GM18499 (cell line): ENCODE results near the gene TNFRSF9.
"Not testable (repeated sequence)": the region's sequence is repeated elsewhere in the genome, so short reads cannot be mapped to it uniquely, and the experiment has no call there.

Source experiments
- ATAC-seq: cut with Tn5 transposase; IDR thresholded peaks from one replicate; pipeline ENCODE4 v1.9.1; 2021; ENCODE audit warnings: moderate number of reproducible peaks; ENCODE audit not compliant: insufficient read depth, unreplicated experiment

The TNFRSF9 gene

DNA sequence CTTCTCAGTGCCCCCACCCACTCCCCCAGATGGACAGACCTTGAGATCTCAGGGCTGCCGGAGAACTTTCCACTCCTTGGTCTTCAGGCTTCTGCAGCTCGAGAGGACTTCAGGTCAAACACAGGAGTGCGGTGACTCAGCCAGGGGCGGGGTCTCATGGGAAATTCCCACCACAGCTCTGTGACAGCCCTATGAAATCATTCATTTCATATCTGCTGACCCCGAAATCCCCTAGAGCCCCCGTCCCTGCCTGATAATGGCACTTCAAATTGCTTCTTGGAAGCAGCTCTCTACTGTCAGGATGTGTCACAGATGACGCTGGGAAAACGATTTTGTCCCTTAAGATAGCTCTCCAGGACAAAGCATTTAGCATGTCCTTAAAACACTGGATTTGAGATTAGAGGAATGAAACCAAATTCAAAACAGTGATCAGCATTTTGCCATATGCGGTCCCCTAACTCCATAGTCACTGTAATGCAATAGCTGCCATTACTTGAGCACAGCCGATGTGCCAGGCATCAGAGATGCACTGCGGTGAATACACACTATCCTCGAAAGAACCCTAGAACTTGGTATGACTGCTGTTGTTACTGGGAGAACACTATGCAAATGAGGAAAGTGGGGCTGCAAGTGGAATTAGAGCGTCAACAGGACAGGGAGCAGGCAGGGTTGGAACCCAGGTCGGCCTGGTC, at the start of gene TNFRSF9:
TSS of gene TNFRSF9 (minus strand) at position 95 of the 692 bp plus-strand sequence. CDS start 845 bp downstream, outside the sequence.
- ATAC-seq = no peak

DNA sequence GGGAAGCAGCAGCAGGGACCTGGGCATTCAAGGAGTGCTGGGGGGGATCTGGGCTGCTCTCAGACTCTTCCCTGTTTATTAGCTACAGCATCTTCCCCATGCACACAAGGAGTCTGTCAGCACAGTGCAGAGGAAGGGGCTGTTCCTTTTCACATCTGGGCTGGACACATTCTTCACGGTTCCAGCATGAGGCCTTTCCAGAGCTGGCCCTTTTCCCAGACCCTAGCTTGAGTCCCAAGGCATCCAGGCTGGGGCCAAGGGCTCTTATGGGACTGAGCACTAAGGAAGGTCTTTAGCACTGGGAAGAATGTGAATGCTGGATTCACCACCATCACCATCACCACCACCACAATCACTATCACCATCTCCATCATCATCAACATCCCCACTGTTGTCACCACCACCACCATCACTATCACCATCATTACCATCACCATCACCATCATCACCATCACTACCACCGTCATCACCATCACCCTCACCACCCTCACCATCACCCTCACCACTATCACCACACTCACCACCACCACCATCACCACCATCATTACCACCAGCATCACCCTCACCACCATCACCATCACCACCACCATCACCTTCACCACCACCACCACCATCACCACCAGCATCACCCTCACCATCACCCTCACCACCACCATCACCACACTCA, 49.3 kb upstream of the TNFRSF9 start:
- ATAC-seq = no peak

DNA sequence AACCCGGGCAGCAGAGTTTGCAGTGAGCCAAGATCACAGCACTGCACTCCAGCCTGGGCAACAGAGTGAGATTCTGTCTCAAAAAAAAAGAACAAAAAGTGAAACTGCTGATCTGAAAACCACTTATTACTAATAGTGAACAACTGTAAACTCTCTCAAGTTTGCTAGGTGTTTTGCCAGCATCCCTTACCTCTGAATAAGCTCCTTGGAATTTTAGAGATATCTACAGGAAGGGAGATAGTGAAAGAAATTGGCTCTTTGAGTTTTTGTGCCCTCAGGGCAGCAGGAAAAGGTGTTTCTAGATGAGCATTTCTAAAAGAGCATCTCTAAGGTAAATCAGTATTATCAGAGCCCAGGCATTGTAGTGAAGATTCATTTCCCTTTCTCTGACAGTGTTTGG, 47.9 kb upstream of the TNFRSF9 start:
- no peak for ATAC-seq

- no peak for ATAC-seq
Measured at GRCh38 chr1:7987528-7987927, 46.9 kb upstream of the TNFRSF9 start.

- no peak for ATAC-seq
Measured at GRCh38 chr1:7985851-7986612, 45.4 kb upstream of the TNFRSF9 start.

- ATAC-seq = no peak
Measured at GRCh38 chr1:7984811-7985210, 44.2 kb upstream of the TNFRSF9 start.

DNA sequence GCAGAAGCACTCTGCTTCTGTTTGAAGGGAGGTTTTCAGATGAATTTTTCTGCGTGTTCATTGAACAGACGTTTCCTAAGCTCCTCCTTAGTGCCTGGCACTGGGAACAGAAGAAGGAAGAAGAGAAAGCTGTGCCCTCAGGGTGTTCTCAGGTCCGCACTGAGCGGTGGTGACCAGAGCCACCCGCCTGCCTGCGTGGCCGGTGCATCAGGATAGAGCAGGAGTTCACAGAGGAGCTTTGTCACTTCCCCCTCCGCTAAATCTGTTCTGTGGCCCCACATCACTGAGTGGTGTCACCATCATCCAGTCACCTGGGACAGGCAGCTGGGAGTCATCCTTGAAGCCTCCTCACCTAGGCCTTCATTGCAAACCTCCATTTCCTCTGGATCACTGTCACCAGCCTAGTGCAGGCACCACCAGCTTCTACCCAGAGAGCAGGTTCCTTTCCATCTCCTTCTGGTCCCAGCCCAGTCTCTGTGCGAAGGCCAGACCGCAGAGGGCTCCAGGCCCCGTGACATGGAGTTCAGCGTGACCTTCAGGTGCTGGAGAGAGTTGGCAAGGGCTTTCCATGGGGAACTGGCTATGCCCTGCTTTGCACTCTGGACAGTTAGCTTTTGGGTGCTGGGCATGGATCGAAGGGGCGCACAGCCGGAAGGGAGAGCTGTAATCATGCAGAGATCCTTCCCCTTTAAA, 42.6 kb upstream of the TNFRSF9 start:
- no peak for ATAC-seq

GRCh38 chr1:7980984-7981383, 40.3 kb upstream of the TNFRSF9 start:
- ATAC-seq = no peak

GRCh38 chr1:7975212-7975865, 34.7 kb upstream of the TNFRSF9 start:
- no peak for ATAC-seq

DNA sequence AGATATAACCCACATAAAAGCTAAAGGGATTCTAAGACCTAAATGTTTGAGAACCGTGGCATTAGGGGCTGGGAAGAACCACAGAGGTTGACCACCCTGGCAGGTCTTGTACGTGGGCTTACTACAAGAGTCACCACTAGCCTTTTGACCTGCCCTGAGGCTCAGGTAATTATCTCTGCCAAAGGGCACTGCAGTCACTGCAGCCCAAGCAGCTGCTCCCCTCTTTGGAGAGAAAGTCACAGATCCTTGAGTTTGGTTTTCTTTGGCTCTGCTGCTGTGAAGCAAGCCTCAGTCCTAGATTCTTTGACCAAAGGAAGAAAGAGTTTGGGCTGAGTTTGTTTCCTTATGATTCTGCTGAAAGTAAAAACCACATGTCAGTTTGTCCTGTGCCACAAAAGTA, 32.4 kb upstream of the TNFRSF9 start:
- ATAC-seq = no peak

GRCh38 chr1:7972285-7972684, 31.6 kb upstream of the TNFRSF9 start:
- no peak for ATAC-seq

DNA sequence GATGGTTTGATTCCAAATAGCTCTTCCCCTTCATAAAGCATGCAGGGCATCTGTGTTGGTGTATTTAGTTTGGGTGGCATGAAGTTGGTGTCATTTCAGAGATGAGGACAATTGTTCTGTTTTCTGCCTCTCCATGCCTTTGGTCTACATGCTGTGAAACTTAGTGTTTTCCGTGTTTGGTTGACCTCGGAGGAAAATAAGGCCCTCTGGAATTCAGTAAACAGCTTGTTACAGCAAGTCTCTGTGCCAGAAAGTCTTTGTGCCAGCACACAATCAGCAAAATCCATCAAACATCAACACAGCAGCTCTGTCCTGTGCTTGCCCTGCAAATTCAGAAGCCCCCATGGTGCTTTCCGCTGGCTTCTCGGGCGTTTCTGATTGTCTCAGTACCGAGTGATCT, 30.4 kb upstream of the TNFRSF9 start:
- no peak for ATAC-seq

GRCh38 chr1:7970246-7970645, 29.6 kb upstream of the TNFRSF9 start:
- no peak for ATAC-seq

GRCh38 chr1:7967651-7968050, 27.0 kb upstream of the TNFRSF9 start:
- no peak for ATAC-seq

GRCh38 chr1:7967196-7967595, 26.6 kb upstream of the TNFRSF9 start:
- no peak for ATAC-seq

- ATAC-seq = no peak
Measured at GRCh38 chr1:7964476-7964875, 23.8 kb upstream of the TNFRSF9 start.

GRCh38 chr1:7963841-7964240, 23.2 kb upstream of the TNFRSF9 start:
- not testable (repeated sequence) for ATAC-seq

GRCh38 chr1:7963378-7963730, 22.7 kb upstream of the TNFRSF9 start:
- not testable (repeated sequence) for ATAC-seq

GRCh38 chr1:7962636-7963377, 22.2 kb upstream of the TNFRSF9 start:
- no peak for ATAC-seq

DNA sequence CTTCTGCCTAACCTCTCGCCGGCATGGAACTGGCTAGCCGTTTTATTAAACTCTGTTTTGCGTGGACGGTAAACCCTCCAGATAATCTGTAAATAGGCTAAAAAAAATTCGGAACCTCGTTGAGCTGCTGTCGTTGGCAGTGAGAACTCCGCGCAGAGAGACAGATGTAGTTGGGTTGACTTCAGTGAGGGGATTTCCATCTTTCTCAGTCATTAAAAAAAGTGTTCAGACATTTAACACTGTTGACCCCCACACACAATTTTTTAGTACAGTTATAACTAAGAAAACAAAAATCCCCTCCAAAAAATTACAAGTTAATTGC, 21.3 kb upstream of the TNFRSF9 start:
- ATAC-seq = peak; percentile 10
